ENCODE data around the gene GPS1.

Gene GPS1

GRCh38 chr17:82056729-82057621 is 5.3 kb downstream of the GPS1 start:
- Histone ChIP-seq H3K36me3 (peaks cover 39 to 89% (median 77%) of the 10 kb centered on the region in 3 donors), H3K9me3 (no peaks in the 10 kb centered on the region), H3K4me1 (peaks cover 6 to 26% (median 18%) of the 10 kb centered on the region in 4 donors), H3K27me3 (no peaks in the 10 kb centered on the region), H3K4me3 (no peak overlapping the region), H3K27ac (no peak overlapping the region)
- intact Hi-C loops (cut with DNase I; ENCODE audit: low total_unique reads), result no loop called here
- no peak for TF ChIP-seq CTCF (IDR thresholded peaks at IDR 0.05)
- no peak for DNase-seq

GRCh38 chr17:82058230-82058854 is 6.6 kb downstream of the GPS1 start:
- Histone ChIP-seq H3K4me1 (peaks cover 0 to 13% (median 7%) of the 10 kb centered on the region in 4 donors), H3K9me3 (no peaks in the 10 kb centered on the region), H3K27ac (no peak overlapping the region), H3K4me3 (no peak overlapping the region), H3K27me3 (no peaks in the 10 kb centered on the region), H3K36me3 (peaks cover 45 to 100% (median 86%) of the 10 kb centered on the region in 3 donors)
- no peak for TF ChIP-seq CTCF (IDR thresholded peaks at IDR 0.05)
- intact Hi-C loops (cut with DNase I; ENCODE audit: low total_unique reads), result no loop called here
- DNase-seq, result no peak

GRCh38 chr17:82058855-82059249 is 7.2 kb downstream of the GPS1 start:
- Histone ChIP-seq H3K9me3 (no peaks in the 10 kb centered on the region), H3K4me1 (peaks cover 0 to 13% (median 6%) of the 10 kb centered on the region in 4 donors), H3K36me3 (peaks cover 45 to 100% (median 91%) of the 10 kb centered on the region in 3 donors), H3K27me3 (no peaks in the 10 kb centered on the region), H3K27ac (no peak overlapping the region), H3K4me3 (no peak overlapping the region)
- intact Hi-C loops (cut with DNase I; ENCODE audit: low total_unique reads), result no loop called here
- no peak for DNase-seq
- no peak for TF ChIP-seq CTCF (IDR thresholded peaks at IDR 0.05)

GRCh38 chr17:82059272-82060000 is 7.7 kb downstream of the GPS1 start:
- Histone ChIP-seq H3K4me1 (peaks cover 0 to 14% (median 8%) of the 10 kb centered on the region in 4 donors), H3K27me3 (no peaks in the 10 kb centered on the region), H3K27ac (no peak overlapping the region), H3K4me3 (no peak overlapping the region), H3K9me3 (no peaks in the 10 kb centered on the region), H3K36me3 (peaks cover 39 to 97% (median 90%) of the 10 kb centered on the region in 3 donors)
- no peak for DNase-seq
- intact Hi-C loops (cut with DNase I; ENCODE audit: low total_unique reads), result no loop called here
- TF ChIP-seq CTCF (IDR thresholded peaks at IDR 0.05), result no peak

- DNase-seq, result no peak
- peaks cover 35 to 91% (median 85%) of the 10 kb centered on the region in 3 donors for H3K36me3 ChIP-seq
- no peaks in the 10 kb centered on the region for H3K27me3 ChIP-seq
- H3K4me1 ChIP-seq, result peaks cover 0 to 19% (median 14%) of the 10 kb centered on the region in 4 donors
- intact Hi-C loops (cut with DNase I; ENCODE audit: low total_unique reads), result no loop called here
- no peak overlapping the region for H3K27ac ChIP-seq
- no peaks in the 10 kb centered on the region for H3K9me3 ChIP-seq
- no peak overlapping the region for H3K4me3 ChIP-seq
- TF ChIP-seq CTCF (IDR thresholded peaks at IDR 0.05), result no peak
Measured at GRCh38 chr17:82060001-82060380, 8.3 kb downstream of the GPS1 start.

All from tibial artery (tissue), 4 donors.